HG02678 (cell line): Measurements from ENCODE around the gene PMPCB.
"Not testable (repeated sequence)": the region's sequence is repeated elsewhere in the genome, so short reads cannot be mapped to it uniquely, and the experiment has no call there.

ENCODE experiments used
- ATAC-seq: cut with Tn5 transposase; IDR thresholded peaks from one replicate; pipeline ENCODE4 v1.9.1; 2021; ENCODE audit warnings: mild to moderate bottlenecking, moderate library complexity; ENCODE audit not compliant: unreplicated experiment

Gene PMPCB

DNA sequence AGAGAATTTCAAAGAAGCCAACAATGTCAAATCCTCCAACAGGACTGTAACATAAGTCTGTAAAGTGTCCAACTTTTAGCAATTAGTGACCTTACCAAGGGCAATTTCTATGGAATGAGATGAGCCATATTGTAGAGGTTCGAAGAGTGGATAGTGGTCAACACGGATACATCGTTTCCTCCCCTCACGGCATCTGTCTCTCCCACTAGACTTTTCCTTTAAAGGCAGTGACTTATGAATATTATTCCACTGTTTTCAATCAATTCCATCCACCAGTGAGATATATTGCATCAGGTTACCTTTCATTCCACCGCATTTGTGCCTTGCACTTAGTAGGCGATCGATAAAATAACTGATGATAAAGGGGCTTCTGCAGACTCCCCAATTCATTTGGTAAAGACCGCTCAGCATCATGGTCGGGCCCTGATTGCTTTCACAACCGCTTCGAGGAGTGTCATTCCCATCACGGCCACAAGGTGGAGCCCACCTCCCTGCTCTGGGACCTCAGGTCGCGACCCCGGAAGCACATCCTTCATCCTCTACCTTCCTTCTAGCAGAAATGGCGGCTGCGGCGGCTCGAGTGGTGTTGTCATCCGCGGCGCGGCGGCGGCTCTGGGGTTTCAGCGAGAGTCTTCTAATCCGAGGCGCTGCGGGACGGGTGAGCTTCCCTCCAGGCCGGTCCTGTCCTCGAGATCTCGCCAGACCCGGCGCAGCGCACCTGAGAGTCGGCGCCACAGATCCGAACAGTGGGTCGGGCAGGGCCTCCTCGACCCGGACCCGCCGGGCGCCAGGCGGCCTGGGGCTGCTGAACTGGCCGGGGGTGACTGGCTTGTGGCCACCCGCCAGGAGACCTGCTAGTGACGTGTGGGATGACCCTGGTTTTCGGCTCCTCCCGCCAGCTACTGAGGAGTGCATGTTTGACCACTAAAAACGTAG is at the start of gene PMPCB:
Gene PMPCB, plus strand, starts transcription at position 535 of the 936 bp plus-strand sequence. Its CDS starts 25 bp downstream, at position 560.
- peak; percentile 90 for ATAC-seq

- ATAC-seq, result not testable (repeated sequence)
These were observed 43.3 kb upstream of the PMPCB start for GRCh38 chr7:103253699-103254506.

- ATAC-seq, result not testable (repeated sequence)
These were observed 33.2 kb upstream of the PMPCB start for GRCh38 chr7:103264054-103264453.

DNA sequence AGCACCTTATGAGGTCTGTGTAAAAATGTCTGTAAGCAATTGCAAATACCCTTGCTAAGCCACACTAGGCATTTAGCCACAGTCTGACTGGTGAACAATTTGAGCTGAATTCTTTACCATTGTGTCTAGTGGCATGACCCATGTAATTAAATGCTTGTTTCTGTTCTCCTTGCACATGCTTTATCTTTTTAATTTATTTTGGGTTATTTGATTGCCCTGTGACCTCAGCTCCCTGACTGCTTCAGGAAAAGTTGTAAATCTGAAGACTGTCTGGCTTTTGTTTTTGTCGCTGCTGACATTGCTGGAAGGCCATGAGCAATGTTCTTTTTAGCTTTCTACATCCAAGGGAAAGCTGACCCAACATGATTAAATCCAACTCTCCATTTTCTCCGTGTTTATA is 31.0 kb upstream of the PMPCB start:
- not testable (repeated sequence) for ATAC-seq

DNA sequence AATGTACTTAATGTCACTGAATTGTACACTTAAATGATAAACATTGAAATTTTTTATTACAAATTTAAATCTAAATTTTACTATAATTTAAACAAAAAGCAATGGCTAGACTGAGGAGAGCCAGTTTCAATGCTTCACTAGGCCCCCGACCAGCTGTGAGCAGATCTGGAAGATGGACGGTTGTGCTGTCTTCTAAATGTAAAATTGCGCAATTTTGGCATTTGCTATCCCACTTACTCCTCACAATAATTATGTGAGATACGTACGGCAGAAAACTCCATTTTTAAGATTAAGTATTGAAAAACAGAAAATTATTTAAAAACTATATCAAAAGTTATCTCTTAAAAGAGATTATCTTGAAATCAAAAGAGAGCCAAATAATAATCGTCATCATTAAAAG is 23.9 kb upstream of the PMPCB start:
- not testable (repeated sequence) for ATAC-seq

DNA sequence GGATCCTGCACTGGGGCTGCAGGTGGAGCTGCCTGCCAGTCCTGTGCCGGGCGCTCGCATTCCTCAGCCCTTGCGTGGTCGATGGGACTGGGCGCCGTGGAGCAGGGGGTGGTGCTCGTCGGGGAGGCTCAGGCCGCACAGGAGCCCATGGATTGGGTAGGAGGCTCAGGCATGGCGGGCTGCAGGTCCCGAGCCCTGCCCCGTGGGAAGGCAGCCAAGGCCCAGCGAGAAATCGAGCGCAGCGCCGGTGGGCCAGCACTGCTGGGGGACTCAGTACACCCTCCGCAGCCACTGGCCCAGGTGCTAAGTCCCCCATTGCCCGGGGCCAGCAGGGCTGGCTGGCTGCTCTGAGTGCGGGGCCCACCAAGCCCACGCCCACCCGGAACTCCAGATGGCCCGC is 22.4 kb upstream of the PMPCB start:
- ATAC-seq, result not testable (repeated sequence)

GRCh38 chr7:103278195-103278594 is 19.0 kb upstream of the PMPCB start:
- ATAC-seq, result not testable (repeated sequence)

GRCh38 chr7:103279636-103279962 is 17.6 kb upstream of the PMPCB start:
- peak; percentile 38 for ATAC-seq

DNA sequence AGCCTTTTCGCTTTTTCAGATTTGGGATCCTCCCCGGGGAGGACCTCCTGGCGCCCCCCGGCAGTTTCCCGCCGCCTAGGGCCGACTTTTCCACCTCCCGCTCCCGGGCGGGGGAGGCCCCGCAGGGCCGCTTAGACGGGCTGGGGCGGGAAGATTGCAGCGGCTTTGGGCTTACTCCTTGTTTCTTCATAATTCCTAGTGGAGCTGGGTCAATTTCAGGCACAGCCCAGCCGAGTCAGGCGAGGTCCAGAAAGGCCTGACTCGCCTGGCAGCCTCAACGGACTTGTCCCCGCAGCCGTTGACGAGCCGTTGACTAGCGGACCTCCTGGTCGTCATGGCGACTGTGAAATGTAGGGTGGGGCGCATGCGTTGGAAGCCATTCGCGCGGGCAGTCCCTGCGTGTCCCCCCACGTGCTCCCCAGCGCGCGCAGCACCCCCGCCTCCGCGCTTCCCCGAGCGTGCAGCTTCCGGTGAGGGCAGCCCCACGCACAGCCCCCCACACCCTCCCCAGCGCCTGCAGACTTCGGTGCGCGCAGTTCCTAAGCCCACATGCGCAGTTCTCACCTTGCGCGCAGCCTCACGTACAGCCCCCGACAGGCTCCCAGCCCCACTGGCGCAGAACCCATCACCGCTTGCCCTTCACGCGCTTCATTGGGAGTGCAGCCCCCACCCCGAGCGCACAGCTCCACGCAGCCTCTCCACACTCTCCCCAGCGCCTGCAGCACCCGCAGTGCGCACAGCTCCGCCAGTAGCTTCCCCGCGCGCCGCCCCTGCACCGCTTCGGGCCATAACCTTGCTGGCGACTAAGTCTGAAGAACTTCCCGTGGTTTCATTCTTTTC is 17.1 kb upstream of the PMPCB start:
- ATAC-seq, result peak; percentile 93

DNA sequence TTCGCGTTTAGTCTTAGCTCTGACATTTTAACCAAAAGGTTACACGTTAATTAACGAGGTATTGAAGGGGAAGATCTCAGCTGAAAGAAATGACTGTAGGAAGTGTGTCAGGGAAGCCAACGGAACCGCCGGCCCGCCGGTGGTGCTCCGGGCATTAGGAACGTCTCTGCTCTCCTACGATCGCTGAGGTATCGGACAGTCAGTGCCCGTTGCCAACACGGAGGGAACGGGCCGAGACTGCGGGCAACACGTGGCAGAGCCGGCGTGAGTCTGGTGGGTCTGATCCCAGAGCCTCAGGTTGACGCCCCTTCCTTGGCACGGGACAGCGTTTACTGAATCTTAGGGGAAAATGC is 16.5 kb upstream of the PMPCB start:
- peak; percentile 20 for ATAC-seq

GRCh38 chr7:103282802-103283427 is 14.3 kb upstream of the PMPCB start:
- ATAC-seq, result not testable (repeated sequence)

DNA sequence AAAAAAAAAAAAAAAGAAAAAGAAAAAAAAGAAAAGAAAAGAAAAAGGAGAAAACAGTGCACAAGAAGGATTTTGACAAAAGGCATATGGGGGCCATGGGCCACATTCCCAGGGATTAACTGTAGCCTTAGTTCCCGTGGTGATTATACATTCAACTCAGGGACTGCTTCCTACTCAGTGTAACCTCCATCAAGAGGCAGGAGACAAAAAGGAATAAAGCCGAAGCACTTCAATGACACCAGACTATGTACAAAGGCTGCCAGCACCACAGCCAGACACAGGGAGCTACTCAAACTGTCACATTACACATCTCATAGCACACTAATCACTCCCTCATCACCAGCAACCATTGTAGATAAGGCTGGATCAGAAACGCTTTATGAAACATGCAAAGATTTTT is 5.1 kb upstream of the PMPCB start:
- ATAC-seq, result no peak

DNA sequence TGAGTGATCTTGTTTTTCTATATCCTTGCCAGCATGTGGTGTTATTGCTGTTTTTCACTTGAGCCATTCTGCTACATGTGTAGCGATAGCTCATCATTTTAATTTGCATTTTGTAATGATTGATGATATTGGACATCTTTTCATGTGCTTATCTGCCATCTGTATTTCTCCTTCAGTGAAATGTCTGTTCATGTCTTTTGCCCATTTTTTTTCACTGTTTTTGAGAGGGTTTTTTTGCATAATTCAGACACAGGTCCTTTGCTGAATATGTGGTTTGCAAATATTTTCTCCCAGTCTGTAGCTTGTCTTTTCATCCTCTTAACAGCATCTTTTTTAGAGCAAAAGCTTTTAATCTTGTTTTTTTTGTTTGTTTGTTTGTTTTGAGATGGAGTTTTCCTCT is 3.7 kb upstream of the PMPCB start:
- no peak for ATAC-seq

DNA sequence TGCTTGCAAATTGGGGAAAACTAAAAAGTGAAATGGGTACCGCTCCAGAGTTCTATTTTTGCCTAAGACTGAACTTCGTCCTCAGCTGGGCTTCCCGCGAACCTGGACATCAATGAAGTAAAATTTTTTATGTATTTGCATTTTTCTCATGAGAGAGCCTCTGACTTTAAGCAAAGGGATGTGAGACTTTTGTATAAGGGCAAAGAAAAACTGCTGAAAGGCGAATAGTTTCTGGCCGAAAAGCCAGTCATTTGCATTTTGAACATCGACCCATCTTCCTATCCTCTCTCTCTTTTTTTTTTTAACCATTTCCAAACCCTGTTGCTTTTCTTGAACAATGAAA is 573 bp downstream of the PMPCB start:
- peak; percentile 22 for ATAC-seq

DNA sequence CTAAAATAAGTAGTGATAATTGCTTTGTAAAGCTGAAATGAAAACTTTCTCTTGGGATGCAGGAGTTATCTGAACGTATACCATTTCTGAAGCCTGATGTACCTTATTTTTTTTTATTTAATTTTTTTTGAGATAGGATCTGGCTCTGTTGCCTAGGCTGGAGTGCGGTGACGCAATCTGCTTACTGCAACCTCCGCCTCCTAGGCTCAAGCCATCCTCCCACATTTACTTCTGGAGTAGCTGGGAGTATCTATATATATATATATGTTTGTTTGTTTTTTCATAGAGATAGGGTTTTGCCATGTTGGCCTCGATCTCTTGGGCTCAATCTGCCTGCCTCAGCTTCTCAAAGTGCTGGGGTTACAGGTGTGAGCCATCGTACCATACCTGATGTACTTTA is 2.4 kb downstream of the PMPCB start:
- no peak for ATAC-seq

DNA sequence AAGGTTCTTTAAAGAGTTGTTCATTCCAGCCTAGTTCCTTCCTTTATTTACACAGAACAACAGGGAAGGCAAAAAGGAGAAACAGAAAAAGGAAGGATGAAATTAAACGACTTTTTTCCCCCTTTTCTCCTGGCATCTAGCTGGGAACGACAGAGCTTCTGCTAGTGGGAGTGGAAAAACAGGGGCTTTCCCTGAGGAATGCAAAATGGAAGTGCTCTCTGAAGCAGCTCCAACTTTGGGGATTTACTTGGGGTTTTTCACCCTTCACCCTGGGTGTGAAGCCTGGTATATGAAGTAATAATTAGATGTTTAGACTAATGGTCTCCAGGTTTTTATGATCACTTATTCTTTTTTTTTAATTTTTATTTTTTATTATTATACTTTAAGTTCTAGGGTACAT is 4.2 kb downstream of the PMPCB start:
- ATAC-seq, result no peak

DNA sequence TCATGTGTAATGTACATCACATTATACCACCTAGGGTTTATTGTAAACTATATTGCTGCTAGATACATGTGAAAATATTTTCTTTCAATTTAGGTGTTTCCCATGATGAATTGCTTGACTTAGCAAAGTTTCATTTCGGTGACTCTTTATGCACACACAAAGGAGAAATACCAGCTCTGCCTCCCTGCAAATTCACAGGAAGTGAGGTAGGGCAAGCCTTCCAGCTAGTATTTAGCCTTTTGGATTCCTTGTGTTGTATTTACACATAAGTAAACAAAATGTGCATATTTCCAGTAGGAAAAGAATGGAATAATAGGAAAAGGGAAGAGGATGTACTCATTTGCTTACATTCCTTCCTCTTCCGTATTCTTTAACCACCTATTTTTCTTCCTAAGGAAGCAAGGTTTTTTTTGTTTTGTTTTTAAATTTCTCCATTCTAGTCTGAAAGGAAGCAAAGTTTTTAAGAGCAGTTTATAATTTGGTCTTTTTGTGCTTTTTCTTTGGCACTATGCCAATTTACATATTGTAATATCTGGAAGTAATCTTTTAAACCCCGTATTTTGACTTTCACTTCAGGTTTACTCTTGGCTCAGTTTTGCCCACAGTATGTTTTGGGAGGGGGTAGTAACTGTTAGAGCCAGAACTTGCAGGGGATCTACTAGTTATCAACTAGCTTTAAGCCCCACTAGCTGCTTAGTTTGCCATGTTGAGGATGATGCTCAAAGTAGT is 10.4 kb downstream of the PMPCB start:
- ATAC-seq, result no peak

GRCh38 chr7:103314852-103315251 is 17.6 kb downstream of the PMPCB start:
- no peak for ATAC-seq

DNA sequence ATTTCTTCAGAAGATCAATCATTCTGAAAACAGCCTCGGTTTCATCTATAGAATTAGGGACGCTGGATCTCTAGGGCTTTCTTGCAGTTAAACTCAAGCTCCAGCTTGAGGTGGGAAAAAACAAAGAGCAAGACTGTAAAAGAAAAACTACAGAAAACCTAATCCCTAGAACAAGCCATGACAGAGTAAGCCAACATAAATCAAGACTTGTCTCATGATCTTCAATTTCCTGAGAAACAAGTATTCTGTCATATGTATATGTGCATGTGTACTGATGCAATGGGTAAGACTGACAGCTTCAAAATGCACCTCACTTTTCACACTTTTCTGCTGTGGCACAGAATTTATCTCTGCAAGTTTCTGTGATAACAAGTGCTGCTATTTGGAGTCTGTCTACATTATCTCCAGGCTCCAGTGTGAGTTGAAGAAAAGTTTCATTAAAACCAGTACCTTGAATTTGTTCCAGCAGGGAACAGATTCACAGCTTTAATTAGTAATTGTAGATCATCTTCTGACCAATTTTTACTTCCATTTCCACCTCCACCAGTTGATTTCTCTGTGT is 19.2 kb downstream of the PMPCB start:
- no peak for ATAC-seq

- no peak for ATAC-seq
These were observed 19.8 kb downstream of the PMPCB start for GRCh38 chr7:103317009-103317408.
